Measurements from ENCODE around the gene ACAD11. TPM values are rescaled to one million over a fixed set of nuclear protein-coding genes. Genes with fewer than 3 reads are reported as not detected.

ACAD11 gene
- total and polyA plus RNA-seq, 9 of the 15 experiments (the other 6 are each of a cell fraction or from before 2014, with no cell fraction given), result 1.3 to 8.4 (median 4.0) TPM

DNA sequence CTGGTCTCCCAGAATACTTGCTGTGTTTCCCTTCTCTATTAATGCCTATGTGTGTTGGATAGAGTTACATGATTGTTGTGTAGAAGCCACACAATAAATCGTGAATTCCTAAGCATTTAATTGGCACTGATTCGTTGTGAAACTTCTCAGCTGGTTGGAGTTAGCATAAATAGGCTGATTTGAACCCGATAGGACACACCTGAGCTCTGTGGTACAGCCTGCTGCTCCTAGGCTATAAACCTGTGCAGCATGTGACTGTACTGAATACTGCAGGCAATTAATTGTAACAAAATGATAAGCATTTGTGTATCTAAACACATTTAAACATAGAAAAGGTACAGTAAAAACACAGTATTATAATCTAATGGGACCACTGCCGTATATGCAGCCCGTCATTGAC is 4.9 kb downstream of the ACAD11 start (continued):
- TF ChIP-seq, protein P1, sequence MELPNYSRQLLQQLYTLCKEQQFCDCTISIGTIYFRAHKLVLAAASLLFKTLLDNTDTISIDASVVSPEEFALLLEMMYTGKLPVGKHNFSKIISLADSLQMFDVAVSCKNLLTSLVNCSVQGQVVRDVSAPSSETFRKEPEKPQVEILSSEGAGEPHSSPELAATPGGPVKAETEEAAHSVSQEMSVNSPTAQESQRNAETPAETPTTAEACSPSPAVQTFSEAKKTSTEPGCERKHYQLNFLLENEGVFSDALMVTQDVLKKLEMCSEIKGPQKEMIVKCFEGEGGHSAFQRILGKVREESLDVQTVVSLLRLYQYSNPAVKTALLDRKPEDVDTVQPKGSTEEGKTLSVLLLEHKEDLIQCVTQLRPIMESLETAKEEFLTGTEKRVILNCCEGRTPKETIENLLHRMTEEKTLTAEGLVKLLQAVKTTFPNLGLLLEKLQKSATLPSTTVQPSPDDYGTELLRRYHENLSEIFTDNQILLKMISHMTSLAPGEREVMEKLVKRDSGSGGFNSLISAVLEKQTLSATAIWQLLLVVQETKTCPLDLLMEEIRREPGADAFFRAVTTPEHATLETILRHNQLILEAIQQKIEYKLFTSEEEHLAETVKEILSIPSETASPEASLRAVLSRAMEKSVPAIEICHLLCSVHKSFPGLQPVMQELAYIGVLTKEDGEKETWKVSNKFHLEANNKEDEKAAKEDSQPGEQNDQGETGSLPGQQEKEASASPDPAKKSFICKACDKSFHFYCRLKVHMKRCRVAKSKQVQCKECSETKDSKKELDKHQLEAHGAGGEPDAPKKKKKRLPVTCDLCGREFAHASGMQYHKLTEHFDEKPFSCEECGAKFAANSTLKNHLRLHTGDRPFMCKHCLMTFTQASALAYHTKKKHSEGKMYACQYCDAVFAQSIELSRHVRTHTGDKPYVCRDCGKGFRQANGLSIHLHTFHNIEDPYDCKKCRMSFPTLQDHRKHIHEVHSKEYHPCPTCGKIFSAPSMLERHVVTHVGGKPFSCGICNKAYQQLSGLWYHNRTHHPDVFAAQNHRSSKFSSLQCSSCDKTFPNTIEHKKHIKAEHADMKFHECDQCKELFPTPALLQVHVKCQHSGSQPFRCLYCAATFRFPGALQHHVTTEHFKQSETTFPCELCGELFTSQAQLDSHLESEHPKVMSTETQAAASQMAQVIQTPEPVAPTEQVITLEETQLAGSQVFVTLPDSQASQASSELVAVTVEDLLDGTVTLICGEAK (IDR thresholded peaks at IDR 0.05), result no peak
- TF ChIP-seq, protein P1 (CRISPR knock-in tag; IDR thresholded peaks at IDR 0.05), result no peak
- TF ChIP-seq POLR2H (tag; IDR thresholded peaks at IDR 0.05; ENCODE audit: low read depth) (no peak), ZNF354B (CRISPR knock-in tag; IDR thresholded peaks at IDR 0.05) (no peak), ZNF551 (CRISPR knock-in tag; IDR thresholded peaks at IDR 0.05) (no peak), CCNT2 (IDR thresholded peaks at IDR 0.05; ENCODE audit: borderline replicate concordance, extremely low read depth, insufficient read length, low read depth, low read length) (no peak), ZBTB7A (IDR thresholded peaks at IDR 0.05; ENCODE audit: borderline replicate concordance, control insufficient read depth, low read depth, low read length) (no peak), ZNF184 (CRISPR knock-in tag; IDR thresholded peaks at IDR 0.05) (no peak), ZNF589 (CRISPR knock-in tag; IDR thresholded peaks at IDR 0.05; ENCODE audit: low read depth) (no peak)
- TF ChIP-seq, protein P2, sequence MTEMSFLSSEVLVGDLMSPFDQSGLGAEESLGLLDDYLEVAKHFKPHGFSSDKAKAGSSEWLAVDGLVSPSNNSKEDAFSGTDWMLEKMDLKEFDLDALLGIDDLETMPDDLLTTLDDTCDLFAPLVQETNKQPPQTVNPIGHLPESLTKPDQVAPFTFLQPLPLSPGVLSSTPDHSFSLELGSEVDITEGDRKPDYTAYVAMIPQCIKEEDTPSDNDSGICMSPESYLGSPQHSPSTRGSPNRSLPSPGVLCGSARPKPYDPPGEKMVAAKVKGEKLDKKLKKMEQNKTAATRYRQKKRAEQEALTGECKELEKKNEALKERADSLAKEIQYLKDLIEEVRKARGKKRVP (CRISPR knock-in tag; IDR thresholded peaks at IDR 0.05), result no peak
- TF ChIP-seq, protein P3, sequence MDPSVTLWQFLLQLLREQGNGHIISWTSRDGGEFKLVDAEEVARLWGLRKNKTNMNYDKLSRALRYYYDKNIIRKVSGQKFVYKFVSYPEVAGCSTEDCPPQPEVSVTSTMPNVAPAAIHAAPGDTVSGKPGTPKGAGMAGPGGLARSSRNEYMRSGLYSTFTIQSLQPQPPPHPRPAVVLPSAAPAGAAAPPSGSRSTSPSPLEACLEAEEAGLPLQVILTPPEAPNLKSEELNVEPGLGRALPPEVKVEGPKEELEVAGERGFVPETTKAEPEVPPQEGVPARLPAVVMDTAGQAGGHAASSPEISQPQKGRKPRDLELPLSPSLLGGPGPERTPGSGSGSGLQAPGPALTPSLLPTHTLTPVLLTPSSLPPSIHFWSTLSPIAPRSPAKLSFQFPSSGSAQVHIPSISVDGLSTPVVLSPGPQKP (CRISPR knock-in tag; IDR thresholded peaks at IDR 0.05), result no peak
- TF ChIP-seq, protein P4, sequence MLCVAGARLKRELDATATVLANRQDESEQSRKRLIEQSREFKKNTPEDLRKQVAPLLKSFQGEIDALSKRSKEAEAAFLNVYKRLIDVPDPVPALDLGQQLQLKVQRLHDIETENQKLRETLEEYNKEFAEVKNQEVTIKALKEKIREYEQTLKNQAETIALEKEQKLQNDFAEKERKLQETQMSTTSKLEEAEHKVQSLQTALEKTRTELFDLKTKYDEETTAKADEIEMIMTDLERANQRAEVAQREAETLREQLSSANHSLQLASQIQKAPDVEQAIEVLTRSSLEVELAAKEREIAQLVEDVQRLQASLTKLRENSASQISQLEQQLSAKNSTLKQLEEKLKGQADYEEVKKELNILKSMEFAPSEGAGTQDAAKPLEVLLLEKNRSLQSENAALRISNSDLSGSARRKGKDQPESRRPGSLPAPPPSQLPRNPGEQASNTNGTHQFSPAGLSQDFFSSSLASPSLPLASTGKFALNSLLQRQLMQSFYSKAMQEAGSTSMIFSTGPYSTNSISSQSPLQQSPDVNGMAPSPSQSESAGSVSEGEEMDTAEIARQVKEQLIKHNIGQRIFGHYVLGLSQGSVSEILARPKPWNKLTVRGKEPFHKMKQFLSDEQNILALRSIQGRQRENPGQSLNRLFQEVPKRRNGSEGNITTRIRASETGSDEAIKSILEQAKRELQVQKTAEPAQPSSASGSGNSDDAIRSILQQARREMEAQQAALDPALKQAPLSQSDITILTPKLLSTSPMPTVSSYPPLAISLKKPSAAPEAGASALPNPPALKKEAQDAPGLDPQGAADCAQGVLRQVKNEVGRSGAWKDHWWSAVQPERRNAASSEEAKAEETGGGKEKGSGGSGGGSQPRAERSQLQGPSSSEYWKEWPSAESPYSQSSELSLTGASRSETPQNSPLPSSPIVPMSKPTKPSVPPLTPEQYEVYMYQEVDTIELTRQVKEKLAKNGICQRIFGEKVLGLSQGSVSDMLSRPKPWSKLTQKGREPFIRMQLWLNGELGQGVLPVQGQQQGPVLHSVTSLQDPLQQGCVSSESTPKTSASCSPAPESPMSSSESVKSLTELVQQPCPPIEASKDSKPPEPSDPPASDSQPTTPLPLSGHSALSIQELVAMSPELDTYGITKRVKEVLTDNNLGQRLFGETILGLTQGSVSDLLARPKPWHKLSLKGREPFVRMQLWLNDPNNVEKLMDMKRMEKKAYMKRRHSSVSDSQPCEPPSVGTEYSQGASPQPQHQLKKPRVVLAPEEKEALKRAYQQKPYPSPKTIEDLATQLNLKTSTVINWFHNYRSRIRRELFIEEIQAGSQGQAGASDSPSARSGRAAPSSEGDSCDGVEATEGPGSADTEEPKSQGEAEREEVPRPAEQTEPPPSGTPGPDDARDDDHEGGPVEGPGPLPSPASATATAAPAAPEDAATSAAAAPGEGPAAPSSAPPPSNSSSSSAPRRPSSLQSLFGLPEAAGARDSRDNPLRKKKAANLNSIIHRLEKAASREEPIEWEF (CRISPR knock-in tag; IDR thresholded peaks at IDR 0.05), result no peak
